ENCODE results near the gene ZC3H11A.

Gene ZC3H11A

GRCh38 chr1:203842559-203842876 is 47.1 kb downstream of the ZC3H11A start:
- DNase-seq (ENCODE audit: low spot score): no peak

GRCh38 chr1:203843435-203843834 is 48.0 kb downstream of the ZC3H11A start:
- DNase-seq (ENCODE audit: low spot score): no peak
